ENCODE measurements around the gene LIAS. TPM values are rescaled to one million over a fixed set of nuclear protein-coding genes. Genes with fewer than 3 reads are reported as not detected.
A peak's percentile ranks its signal among the peaks of the same experiment; 100 is the strongest.

Gene LIAS
- total RNA-seq, 1 donor from 2014 or later: 9.6 TPM

GRCh38 chr4:39469429-39470077 lies 10.7 kb downstream of the LIAS start:
- H3K4me2 ChIP-seq (ENCODE audit: low read length): no peak overlapping the region
- H3K27me3 ChIP-seq (ENCODE audit: insufficient read depth, low read length): no peaks in the 10 kb centered on the region
- peaks cover 7% of the 10 kb centered on the region for H3K36me3 ChIP-seq (ENCODE audit: insufficient read depth, low read length)
- H4K20me1 ChIP-seq (ENCODE audit: insufficient read depth, low read length): no peaks in the 10 kb centered on the region
- H3K4me3 ChIP-seq (ENCODE audit: insufficient read depth, low read depth, low read length): no peak overlapping the region
- H3K9me3 ChIP-seq (ENCODE audit: insufficient read depth, low read depth, low read length): no peaks in the 10 kb centered on the region
- peaks cover 6% of the 10 kb centered on the region for H3K4me1 ChIP-seq (ENCODE audit: insufficient read depth, low read length)
- TF ChIP-seq CTCF (IDR thresholded peaks at IDR 0.05; ENCODE audit: insufficient read depth, low read depth, low read length) (peak; percentile 99), EZH2 (IDR thresholded peaks at IDR 0.05; ENCODE audit: insufficient read depth, low read length) (no peak)
- H3K79me2 ChIP-seq (ENCODE audit: insufficient read depth, low read length): no peaks in the 10 kb centered on the region
- no peaks in the 10 kb centered on the region for H3K9me3 Mint-ChIP-seq (ENCODE audit: unreplicated experiment)
- FAIRE-seq: peak; percentile 96
- no peaks in the 10 kb centered on the region for H3K36me3 Mint-ChIP-seq (ENCODE audit: low read depth, unreplicated experiment)
- H3K27ac ChIP-seq (ENCODE audit: low read depth, low read length): no peak overlapping the region
- H3K27me3 Mint-ChIP-seq (ENCODE audit: low read depth, unreplicated experiment): no peaks in the 10 kb centered on the region
- peak overlapping the region; percentile 20 for H3K27ac Mint-ChIP-seq (ENCODE audit: unreplicated experiment)
- peak overlapping the region; percentile 36 for H3K9ac ChIP-seq (ENCODE audit: low read length)
- no peak overlapping the region for H3K4me3 Mint-ChIP-seq (ENCODE audit: unreplicated experiment)
- peak overlapping the region; percentile 25 for H2AFZ ChIP-seq (ENCODE audit: low read depth, low read length)
- H3K4me1 Mint-ChIP-seq (ENCODE audit: low read depth, unreplicated experiment): peaks cover 2% of the 10 kb centered on the region
- DNase-seq (ENCODE audit: low read depth): peak; percentile 78

GRCh38 chr4:39470402-39470801 lies 11.5 kb downstream of the LIAS start:
- H3K4me3 ChIP-seq (ENCODE audit: insufficient read depth, low read depth, low read length): no peak overlapping the region
- DNase-seq (ENCODE audit: low read depth) (no peak), FAIRE-seq (no peak)
- no peak overlapping the region for H3K9ac ChIP-seq (ENCODE audit: low read length)
- no peaks in the 10 kb centered on the region for H3K79me2 ChIP-seq (ENCODE audit: insufficient read depth, low read length)
- H4K20me1 ChIP-seq (ENCODE audit: insufficient read depth, low read length): no peaks in the 10 kb centered on the region
- H3K4me3 Mint-ChIP-seq (ENCODE audit: unreplicated experiment): no peak overlapping the region
- no peaks in the 10 kb centered on the region for H3K36me3 Mint-ChIP-seq (ENCODE audit: low read depth, unreplicated experiment)
- H3K9me3 Mint-ChIP-seq (ENCODE audit: unreplicated experiment): no peaks in the 10 kb centered on the region
- peaks cover 7% of the 10 kb centered on the region for H3K36me3 ChIP-seq (ENCODE audit: insufficient read depth, low read length)
- no peak overlapping the region for H3K27ac ChIP-seq (ENCODE audit: low read depth, low read length)
- peaks cover 2% of the 10 kb centered on the region for H3K4me1 Mint-ChIP-seq (ENCODE audit: low read depth, unreplicated experiment)
- H3K27me3 Mint-ChIP-seq (ENCODE audit: low read depth, unreplicated experiment): no peaks in the 10 kb centered on the region
- peaks cover under 1% of the 10 kb centered on the region for H3K4me1 ChIP-seq (ENCODE audit: insufficient read depth, low read length)
- no peak overlapping the region for H2AFZ ChIP-seq (ENCODE audit: low read depth, low read length)
- no peak overlapping the region for H3K27ac Mint-ChIP-seq (ENCODE audit: unreplicated experiment)
- no peaks in the 10 kb centered on the region for H3K27me3 ChIP-seq (ENCODE audit: insufficient read depth, low read length)
- H3K9me3 ChIP-seq (ENCODE audit: insufficient read depth, low read depth, low read length): no peaks in the 10 kb centered on the region
- H3K4me2 ChIP-seq (ENCODE audit: low read length): no peak overlapping the region
- TF ChIP-seq CTCF (IDR thresholded peaks at IDR 0.05; ENCODE audit: insufficient read depth, low read depth, low read length): no peak

- Histone ChIP-seq H3K79me2 (ENCODE audit: insufficient read depth, low read length) (no peaks in the 10 kb centered on the region), H3K9me3 (ENCODE audit: insufficient read depth, low read depth, low read length) (no peaks in the 10 kb centered on the region), H4K20me1 (ENCODE audit: insufficient read depth, low read length) (no peaks in the 10 kb centered on the region), H3K27me3 (ENCODE audit: insufficient read depth, low read length) (no peaks in the 10 kb centered on the region), H3K4me1 (ENCODE audit: insufficient read depth, low read length) (no peaks in the 10 kb centered on the region), H3K9ac (ENCODE audit: low read length) (no peak overlapping the region), H3K4me3 (ENCODE audit: insufficient read depth, low read depth, low read length) (no peak overlapping the region), H2AFZ (ENCODE audit: low read depth, low read length) (no peak overlapping the region), H3K27ac (ENCODE audit: low read depth, low read length) (no peak overlapping the region), H3K4me2 (ENCODE audit: low read length) (no peak overlapping the region), H3K36me3 (ENCODE audit: insufficient read depth, low read length) (peaks cover 4% of the 10 kb centered on the region)
- Mint-ChIP-seq H3K9me3 (ENCODE audit: unreplicated experiment) (no peaks in the 10 kb centered on the region), H3K4me1 (ENCODE audit: low read depth, unreplicated experiment) (peaks cover 2% of the 10 kb centered on the region), H3K27ac (ENCODE audit: unreplicated experiment) (no peak overlapping the region), H3K4me3 (ENCODE audit: unreplicated experiment) (no peak overlapping the region), H3K27me3 (ENCODE audit: low read depth, unreplicated experiment) (no peaks in the 10 kb centered on the region), H3K36me3 (ENCODE audit: low read depth, unreplicated experiment) (no peaks in the 10 kb centered on the region)
- TF ChIP-seq EZH2 (IDR thresholded peaks at IDR 0.05; ENCODE audit: insufficient read depth, low read length): no peak
- TF ChIP-seq CTCF (IDR thresholded peaks at IDR 0.05; ENCODE audit: insufficient read depth, low read depth, low read length): no peak
- FAIRE-seq (no peak), DNase-seq (ENCODE audit: low read depth) (no peak)
These were observed 13.5 kb downstream of the LIAS start for GRCh38 chr4:39472396-39472795.

Data from astrocyte (in vitro differentiated cells and primary cell).